Mammary epithelial cell (primary cell): Measurements from ENCODE around the gene ZC3H8.

ENCODE experiments used
- EZH2 ChIP-seq: IDR thresholded peaks from 2 replicates; pipeline ENCODE4 v1.6.1; 2012; ENCODE audit warnings: low read length, inconsistent platforms, borderline replicate concordance
- TF ChIP-seq, protein P1 (sequence below), 2 donors: IDR thresholded peaks in 1 of 2; conservative IDR thresholded peaks in 1 of 2; 2 replicates each; pipeline ENCODE4 v1.5.1; 2011 to 2012; ENCODE audit warnings: inconsistent platforms in 2 of 2, low read length in 2 of 2, mild to moderate bottlenecking in 2 of 2, control low read depth in 1 of 2, low read depth in 1 of 2; ENCODE audit not compliant: insufficient read depth in 1 of 2; ENCODE audit errors: extremely low read depth in 1 of 2

DNA sequence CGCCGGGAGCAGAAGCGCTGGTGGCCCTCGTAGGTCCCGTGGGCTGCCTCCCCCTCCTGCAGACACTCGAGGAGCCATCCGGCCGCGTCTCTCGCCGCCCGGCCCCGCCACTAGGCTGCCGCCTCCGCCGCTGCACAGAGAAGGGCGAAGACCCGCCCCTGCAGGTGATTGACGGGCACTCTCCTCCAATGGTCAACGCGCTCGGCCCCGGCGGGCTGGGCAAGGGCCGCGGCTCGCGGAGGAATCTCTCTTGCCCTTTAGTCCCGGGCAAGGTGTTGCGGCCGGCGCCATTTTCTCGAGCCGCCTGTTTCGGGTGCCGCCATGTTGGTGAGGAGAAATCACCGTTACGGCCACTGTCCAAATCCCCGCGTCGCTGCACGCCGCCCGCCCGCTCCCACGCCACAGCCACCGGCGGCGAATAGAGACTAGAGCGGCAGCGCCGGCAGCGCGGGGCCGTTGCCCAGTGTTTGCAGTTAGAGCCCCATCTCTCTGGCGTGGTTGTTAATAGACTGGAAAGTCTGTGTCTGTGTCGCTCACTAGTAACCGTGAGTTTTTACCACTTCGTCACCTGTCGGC, 20.6 kb upstream of the ZC3H8 start, which contains the start of gene ZC3H6:
- TF ChIP-seq, protein P1, sequence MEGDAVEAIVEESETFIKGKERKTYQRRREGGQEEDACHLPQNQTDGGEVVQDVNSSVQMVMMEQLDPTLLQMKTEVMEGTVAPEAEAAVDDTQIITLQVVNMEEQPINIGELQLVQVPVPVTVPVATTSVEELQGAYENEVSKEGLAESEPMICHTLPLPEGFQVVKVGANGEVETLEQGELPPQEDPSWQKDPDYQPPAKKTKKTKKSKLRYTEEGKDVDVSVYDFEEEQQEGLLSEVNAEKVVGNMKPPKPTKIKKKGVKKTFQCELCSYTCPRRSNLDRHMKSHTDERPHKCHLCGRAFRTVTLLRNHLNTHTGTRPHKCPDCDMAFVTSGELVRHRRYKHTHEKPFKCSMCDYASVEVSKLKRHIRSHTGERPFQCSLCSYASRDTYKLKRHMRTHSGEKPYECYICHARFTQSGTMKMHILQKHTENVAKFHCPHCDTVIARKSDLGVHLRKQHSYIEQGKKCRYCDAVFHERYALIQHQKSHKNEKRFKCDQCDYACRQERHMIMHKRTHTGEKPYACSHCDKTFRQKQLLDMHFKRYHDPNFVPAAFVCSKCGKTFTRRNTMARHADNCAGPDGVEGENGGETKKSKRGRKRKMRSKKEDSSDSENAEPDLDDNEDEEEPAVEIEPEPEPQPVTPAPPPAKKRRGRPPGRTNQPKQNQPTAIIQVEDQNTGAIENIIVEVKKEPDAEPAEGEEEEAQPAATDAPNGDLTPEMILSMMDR (conservative IDR thresholded peaks at IDR 0.05 in 1 of 2, IDR thresholded peaks at IDR 0.05 in 1 of 2; ENCODE audit: extremely low read depth in 1 of 2, insufficient read depth in 1 of 2, low read depth in 1 of 2, low read length in 2 of 2): peak in 1 of 2 donors; percentile 32
- no peak for TF ChIP-seq EZH2
